Measurements from ENCODE around the gene CRYBG3.

Gene CRYBG3

DNA sequence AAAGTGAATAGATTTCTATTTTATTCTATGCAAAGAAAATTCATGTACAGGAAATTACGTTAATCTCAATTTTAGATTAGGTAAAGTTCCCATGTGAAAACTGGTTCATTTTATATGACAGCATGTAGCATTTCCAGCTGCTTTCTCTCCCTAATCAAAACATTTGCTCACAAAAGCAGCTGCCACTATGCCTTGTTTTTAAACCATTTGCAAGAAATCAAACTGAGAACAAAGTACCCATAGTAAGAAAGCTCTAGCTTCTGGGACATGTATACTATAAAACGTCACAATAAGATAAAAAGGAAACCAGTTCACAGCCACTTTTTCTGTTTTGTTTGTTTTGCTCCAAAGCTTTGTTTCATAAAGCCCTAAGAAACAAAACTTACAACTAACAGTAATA, 5.0 kb upstream of the CRYBG3 start:
- H3K9ac ChIP-seq (ENCODE audit: insufficient read length) = no peak overlapping the region
- no peaks in the 10 kb centered on the region for H3K9me3 ChIP-seq (ENCODE audit: low read depth, low read length)
- no peak overlapping the region for H3K27ac ChIP-seq
- TF ChIP-seq FOXP2 (optimal IDR thresholded peaks at IDR 0.05; ENCODE audit: control extremely low read depth, extremely low read length, insufficient read depth) (no peak), EZH2 (IDR thresholded peaks at IDR 0.05) (no peak), POLR2AphosphoS5 (IDR thresholded peaks at IDR 0.05; ENCODE audit: borderline replicate concordance, low read depth, low read length) (no peak)
- H3K4me3 ChIP-seq = no peak overlapping the region
- no peaks in the 10 kb centered on the region for H3K36me3 ChIP-seq (ENCODE audit: insufficient read depth, low read length)
- no peak for DNase-seq (ENCODE audit: low read depth, low spot score)

DNA sequence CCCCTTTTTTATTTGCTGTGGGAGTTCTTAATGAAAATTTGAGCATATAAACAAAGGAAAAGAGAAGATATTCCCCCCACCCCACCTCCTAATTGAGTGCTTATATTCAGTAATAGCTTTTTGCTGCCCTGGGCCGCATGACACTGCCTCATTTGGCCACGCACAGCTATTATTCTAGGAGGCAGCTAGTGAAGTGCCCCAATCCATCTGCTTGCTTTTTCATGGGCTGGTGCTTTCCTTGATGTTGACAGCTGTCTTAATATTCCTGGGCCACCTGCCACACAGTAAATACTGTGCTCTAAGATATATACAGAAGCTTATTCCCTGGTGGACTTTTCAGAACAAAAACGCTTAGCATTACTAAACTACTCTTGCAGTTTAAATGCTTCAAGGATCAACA, 3.8 kb upstream of the CRYBG3 start:
- Histone ChIP-seq H3K27ac (no peak overlapping the region), H3K36me3 (ENCODE audit: insufficient read depth, low read length) (no peaks in the 10 kb centered on the region), H3K9me3 (ENCODE audit: low read depth, low read length) (no peaks in the 10 kb centered on the region), H3K9ac (ENCODE audit: insufficient read length) (no peak overlapping the region), H3K4me3 (no peak overlapping the region)
- no peak for TF ChIP-seq EZH2 (IDR thresholded peaks at IDR 0.05)
- no peak for TF ChIP-seq FOXP2 (optimal IDR thresholded peaks at IDR 0.05; ENCODE audit: control extremely low read depth, extremely low read length, insufficient read depth)
- TF ChIP-seq POLR2AphosphoS5 (IDR thresholded peaks at IDR 0.05; ENCODE audit: borderline replicate concordance, low read depth, low read length) = no peak
- no peak for DNase-seq (ENCODE audit: low read depth, low spot score)

- Histone ChIP-seq H3K9ac (ENCODE audit: insufficient read length) (no peak overlapping the region), H3K36me3 (ENCODE audit: insufficient read depth, low read length) (no peaks in the 10 kb centered on the region), H3K27ac (no peak overlapping the region), H3K4me3 (no peak overlapping the region; the same call in 1 of the 2 replicates), H3K9me3 (ENCODE audit: low read depth, low read length) (no peaks in the 10 kb centered on the region)
- TF ChIP-seq EZH2 (IDR thresholded peaks at IDR 0.05) = no peak
- TF ChIP-seq POLR2AphosphoS5 (IDR thresholded peaks at IDR 0.05; ENCODE audit: borderline replicate concordance, low read depth, low read length) = no peak
- TF ChIP-seq FOXP2 (optimal IDR thresholded peaks at IDR 0.05; ENCODE audit: control extremely low read depth, extremely low read length, insufficient read depth) = no peak
- DNase-seq (ENCODE audit: low read depth, low spot score) = no peak
Observed at GRCh38 chr3:97820780-97821179, 1.0 kb upstream of the CRYBG3 start.

- no peak overlapping the region for H3K27ac ChIP-seq
- no peaks in the 10 kb centered on the region for H3K36me3 ChIP-seq (ENCODE audit: insufficient read depth, low read length)
- peak overlapping the region; percentile 87 for H3K4me3 ChIP-seq
- TF ChIP-seq EZH2 (IDR thresholded peaks at IDR 0.05) (no peak), POLR2AphosphoS5 (IDR thresholded peaks at IDR 0.05; ENCODE audit: borderline replicate concordance, low read depth, low read length) (no peak), FOXP2 (optimal IDR thresholded peaks at IDR 0.05; ENCODE audit: control extremely low read depth, extremely low read length, insufficient read depth) (no peak)
- H3K9ac ChIP-seq (ENCODE audit: insufficient read length) = peak overlapping the region; percentile 55
- DNase-seq (ENCODE audit: low read depth, low spot score) = no peak
- no peaks in the 10 kb centered on the region for H3K9me3 ChIP-seq (ENCODE audit: low read depth, low read length)
Observed at GRCh38 chr3:97821287-97821773, 481 bp upstream of the CRYBG3 start.

DNA sequence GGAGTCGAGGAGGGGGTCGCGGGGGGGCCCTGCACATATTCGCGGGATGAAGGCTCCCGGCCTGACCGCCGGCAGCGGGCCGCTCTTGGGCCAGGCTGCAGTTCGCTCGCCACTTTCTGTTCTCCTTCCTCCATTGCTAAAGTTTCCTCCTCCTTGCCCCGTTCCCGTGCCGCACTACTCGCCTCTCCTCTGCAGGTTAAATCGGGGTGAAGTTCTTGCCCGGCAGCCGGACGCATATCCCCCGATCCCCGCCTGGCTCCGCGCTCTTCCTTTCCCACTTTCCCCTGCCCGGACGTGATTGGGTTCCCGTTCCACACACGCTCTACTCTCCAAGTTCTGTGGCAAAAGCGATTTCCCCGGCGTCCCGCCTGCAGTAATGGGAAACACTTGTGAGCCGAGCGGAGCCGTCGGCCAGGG, 556 bp downstream of the CRYBG3 start:
- H3K9ac ChIP-seq (ENCODE audit: insufficient read length) = peak overlapping the region; percentile 60
- H3K9me3 ChIP-seq (ENCODE audit: low read depth, low read length) = no peaks in the 10 kb centered on the region
- DNase-seq (ENCODE audit: low read depth, low spot score) = no peak
- TF ChIP-seq POLR2AphosphoS5 (IDR thresholded peaks at IDR 0.05; ENCODE audit: borderline replicate concordance, low read depth, low read length) (no peak), FOXP2 (optimal IDR thresholded peaks at IDR 0.05; ENCODE audit: control extremely low read depth, extremely low read length, insufficient read depth) (no peak), EZH2 (IDR thresholded peaks at IDR 0.05) (no peak)
- no peak overlapping the region for H3K27ac ChIP-seq
- H3K36me3 ChIP-seq (ENCODE audit: insufficient read depth, low read length) = no peaks in the 10 kb centered on the region
- H3K4me3 ChIP-seq = peak overlapping the region; percentile 87

DNA sequence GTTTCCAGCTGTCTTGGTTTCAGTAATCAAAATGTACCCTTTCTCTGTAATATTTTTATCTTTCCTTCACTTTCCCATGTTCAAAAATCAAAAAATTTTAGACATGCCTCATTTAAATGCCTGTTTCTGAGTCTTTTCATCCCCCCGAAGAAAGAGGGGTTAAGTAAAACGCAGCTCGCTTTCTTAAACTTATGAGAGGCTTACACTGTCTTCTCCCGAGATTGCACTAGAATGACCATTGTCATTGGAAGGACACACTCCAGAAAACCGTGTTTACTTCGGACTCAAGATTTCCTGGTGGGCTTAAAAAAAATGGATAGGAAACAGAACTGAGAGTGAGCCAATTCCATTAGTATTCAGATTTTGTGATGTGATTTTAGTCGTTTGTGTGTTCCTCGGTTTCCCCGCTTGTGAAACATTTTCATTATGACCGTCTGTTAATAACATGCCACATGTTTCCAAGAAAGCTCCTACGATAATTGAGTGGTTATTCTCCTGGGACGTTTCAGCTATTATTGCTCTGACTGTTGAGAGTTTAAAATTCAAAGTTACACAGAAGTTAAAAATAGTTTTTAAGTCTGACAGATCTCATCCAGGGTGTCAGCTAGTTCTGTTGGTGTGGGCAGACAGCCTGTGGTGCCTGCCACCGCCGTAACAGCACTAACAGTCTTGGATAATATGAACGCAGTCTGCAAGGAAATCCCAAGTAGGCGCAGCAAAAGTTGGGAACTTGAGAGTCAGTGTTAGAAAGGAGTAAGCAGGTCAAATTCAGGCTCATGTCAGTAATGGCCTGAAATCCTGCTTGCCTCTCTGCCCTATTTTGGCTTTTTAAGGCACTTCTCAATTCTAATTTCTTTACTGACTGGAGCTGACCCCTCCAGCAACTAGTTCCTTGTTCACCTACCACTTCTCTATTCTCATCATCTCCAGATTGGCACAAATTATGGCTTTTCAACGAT, 1.5 kb downstream of the CRYBG3 start:
- H3K4me3 ChIP-seq = peak overlapping the region; percentile 87
- DNase-seq (ENCODE audit: low read depth, low spot score) = no peak
- TF ChIP-seq EZH2 (IDR thresholded peaks at IDR 0.05) (no peak), FOXP2 (optimal IDR thresholded peaks at IDR 0.05; ENCODE audit: control extremely low read depth, extremely low read length, insufficient read depth) (no peak), POLR2AphosphoS5 (IDR thresholded peaks at IDR 0.05; ENCODE audit: borderline replicate concordance, low read depth, low read length) (no peak)
- H3K27ac ChIP-seq = no peak overlapping the region
- no peaks in the 10 kb centered on the region for H3K36me3 ChIP-seq (ENCODE audit: insufficient read depth, low read length)
- H3K9ac ChIP-seq (ENCODE audit: insufficient read length) = no peak overlapping the region
- H3K9me3 ChIP-seq (ENCODE audit: low read depth, low read length) = no peaks in the 10 kb centered on the region

DNA sequence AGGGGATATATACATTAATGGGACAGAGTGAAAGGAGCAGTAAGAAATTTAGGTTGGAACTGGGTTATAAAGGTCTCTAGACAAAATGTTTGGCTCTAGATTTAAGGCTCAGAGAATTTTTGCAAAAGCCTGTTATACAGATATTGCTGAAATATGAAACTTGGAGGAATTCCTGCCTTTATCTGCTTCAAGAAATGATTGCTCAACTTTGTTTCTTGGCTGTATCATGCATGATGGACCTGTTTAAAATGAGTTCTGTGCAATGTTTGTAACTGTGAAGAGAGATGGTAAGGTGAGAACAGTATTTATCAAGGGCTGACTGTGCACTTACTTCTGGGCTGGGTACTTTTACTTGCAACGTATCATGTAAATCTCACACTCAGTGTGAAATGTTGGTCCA, 3.3 kb downstream of the CRYBG3 start:
- DNase-seq (ENCODE audit: low read depth, low spot score) = no peak
- Histone ChIP-seq H3K36me3 (ENCODE audit: insufficient read depth, low read length) (no peaks in the 10 kb centered on the region), H3K9ac (ENCODE audit: insufficient read length) (no peak overlapping the region), H3K4me3 (no peak overlapping the region), H3K9me3 (ENCODE audit: low read depth, low read length) (no peaks in the 10 kb centered on the region), H3K27ac (no peak overlapping the region)
- TF ChIP-seq POLR2AphosphoS5 (IDR thresholded peaks at IDR 0.05; ENCODE audit: borderline replicate concordance, low read depth, low read length) = no peak
- no peak for TF ChIP-seq EZH2 (IDR thresholded peaks at IDR 0.05)
- TF ChIP-seq FOXP2 (optimal IDR thresholded peaks at IDR 0.05; ENCODE audit: control extremely low read depth, extremely low read length, insufficient read depth) = no peak

GRCh38 chr3:97827741-97828471, 6.1 kb downstream of the CRYBG3 start:
- no peaks in the 10 kb centered on the region for H3K9me3 ChIP-seq (ENCODE audit: low read depth, low read length)
- DNase-seq (ENCODE audit: low read depth, low spot score) = no peak
- H3K4me3 ChIP-seq = no peak overlapping the region
- no peak for TF ChIP-seq POLR2AphosphoS5 (IDR thresholded peaks at IDR 0.05; ENCODE audit: borderline replicate concordance, low read depth, low read length)
- TF ChIP-seq FOXP2 (optimal IDR thresholded peaks at IDR 0.05; ENCODE audit: control extremely low read depth, extremely low read length, insufficient read depth) = no peak
- no peak for TF ChIP-seq EZH2 (IDR thresholded peaks at IDR 0.05)
- no peaks in the 10 kb centered on the region for H3K36me3 ChIP-seq (ENCODE audit: insufficient read depth, low read length)
- no peak overlapping the region for H3K9ac ChIP-seq (ENCODE audit: insufficient read length)
- H3K27ac ChIP-seq = no peak overlapping the region
